Measurements from ENCODE around the gene SMARCA2.

Gene SMARCA2

GRCh38 chr9:2178034-2178734 is 163.0 kb downstream of the SMARCA2 start:
- no peak for DNase-seq

- DNase-seq, result no peak
Observed at GRCh38 chr9:2179567-2179966, 164.4 kb downstream of the SMARCA2 start.

DNA sequence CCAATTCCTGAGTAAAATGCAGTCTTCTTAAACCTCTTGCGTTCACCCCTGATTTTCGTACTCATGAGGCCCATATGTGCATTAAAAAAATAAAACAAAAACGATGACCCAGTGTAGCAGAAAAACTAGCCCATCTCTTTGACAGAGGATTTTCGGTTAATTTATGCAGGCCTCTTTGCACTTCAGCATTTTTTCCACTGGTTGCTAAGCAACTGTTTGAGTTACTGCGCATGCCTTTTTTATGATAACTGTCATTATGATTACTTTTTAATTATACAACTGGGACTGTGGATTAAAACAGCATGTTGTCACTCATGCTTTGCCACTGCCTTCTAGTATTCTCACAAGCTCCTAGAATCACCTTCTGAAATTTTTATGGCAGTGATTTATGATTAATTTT is 165.0 kb downstream of the SMARCA2 start:
- DNase-seq, result no peak

DNA sequence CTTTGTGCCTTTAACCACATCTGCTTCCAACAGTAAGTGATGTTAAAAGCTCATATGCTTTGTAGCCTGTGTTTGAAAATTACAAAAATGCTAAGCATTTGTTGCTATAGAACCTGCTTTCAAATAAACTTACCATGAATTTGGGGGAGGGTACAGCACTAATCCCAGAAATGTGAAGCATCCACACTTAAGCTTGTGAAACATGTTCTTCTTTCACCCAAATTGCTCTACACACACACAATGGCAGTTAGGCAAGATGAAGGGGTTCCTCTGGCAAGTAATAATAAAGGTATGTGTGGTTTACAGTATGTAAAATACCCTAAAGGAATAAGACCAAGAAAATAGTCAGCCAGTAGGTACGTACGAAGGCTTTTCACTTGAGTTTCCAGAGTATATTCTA is 165.6 kb downstream of the SMARCA2 start:
- no peak for DNase-seq

DNA sequence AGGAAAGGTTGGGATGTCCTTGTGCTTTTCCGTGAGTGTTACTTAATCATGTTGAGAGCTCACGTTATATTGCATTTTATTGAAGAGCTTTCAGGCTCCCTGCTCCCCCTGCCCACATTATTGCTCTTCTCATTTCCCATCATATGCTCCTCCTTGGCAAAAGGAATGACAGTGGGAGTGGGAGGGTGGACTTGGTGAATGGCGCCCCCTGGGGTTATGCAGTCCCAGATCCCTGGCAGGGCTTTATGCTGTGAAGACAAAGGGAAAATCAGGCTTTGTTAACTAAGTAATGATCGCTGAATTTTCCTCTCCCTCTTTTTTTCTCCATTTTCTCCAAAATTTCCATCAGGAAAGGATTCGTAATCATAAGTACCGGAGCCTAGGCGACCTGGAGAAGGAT is 166.6 kb downstream of the SMARCA2 start:
- no peak for DNase-seq

GRCh38 chr9:2190939-2191608 is 175.9 kb downstream of the SMARCA2 start:
- DNase-seq, result no peak

- no peak for DNase-seq
Observed at GRCh38 chr9:2191609-2191972, 176.4 kb downstream of the SMARCA2 start.

DNA sequence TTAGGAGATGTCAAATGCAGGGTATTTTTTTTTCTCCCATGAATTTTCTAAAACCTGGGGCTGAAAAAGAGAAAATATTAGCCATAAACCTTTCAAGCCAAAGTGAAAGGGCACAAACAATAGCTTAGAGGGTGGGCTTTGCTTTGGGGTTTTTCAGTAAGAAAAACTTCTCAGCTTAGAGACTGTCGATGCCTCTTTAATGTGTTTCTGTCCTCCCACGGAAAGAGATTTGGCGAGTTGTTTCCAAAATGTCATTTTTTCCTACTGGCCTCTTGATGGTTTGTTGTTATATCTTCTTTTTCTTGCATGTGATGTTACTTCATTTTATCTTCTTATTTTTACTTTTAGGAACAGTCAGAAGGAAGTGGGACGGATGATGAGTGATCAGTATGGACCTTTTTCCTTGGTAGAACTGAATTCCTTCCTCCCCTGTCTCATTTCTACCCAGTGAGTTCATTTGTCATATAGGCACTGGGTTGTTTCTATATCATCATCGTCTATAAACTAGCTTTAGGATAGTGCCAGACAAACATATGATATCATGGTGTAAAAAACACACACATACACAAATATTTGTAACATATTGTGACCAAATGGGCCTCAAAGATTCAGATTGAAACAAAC is 177.3 kb downstream of the SMARCA2 start:
- no peak for DNase-seq

GRCh38 chr9:2193552-2193951 is 178.4 kb downstream of the SMARCA2 start:
- DNase-seq, result no peak

DNA sequence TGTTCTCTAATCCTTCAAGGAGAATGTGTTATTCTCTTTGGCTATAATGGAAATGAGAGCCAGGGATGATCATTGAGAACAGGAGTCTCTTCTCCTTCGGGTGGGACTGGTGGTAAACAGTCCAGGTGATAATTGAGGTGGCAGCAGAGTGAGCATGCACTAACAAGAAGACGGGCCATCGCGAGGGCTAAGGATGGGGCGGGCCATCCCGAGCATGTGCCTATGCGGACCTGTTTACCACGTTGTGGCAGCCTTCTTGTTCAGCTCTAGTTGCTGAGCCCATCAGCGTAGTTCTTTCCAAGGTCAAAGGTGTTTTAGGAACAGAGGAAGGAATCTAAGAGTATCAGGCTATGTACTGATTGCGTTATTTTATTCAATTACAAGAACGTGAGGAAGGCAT is 180.1 kb downstream of the SMARCA2 start:
- DNase-seq, result no peak

- no peak for DNase-seq
Observed at GRCh38 chr9:2196757-2197156, 181.6 kb downstream of the SMARCA2 start.

DNA sequence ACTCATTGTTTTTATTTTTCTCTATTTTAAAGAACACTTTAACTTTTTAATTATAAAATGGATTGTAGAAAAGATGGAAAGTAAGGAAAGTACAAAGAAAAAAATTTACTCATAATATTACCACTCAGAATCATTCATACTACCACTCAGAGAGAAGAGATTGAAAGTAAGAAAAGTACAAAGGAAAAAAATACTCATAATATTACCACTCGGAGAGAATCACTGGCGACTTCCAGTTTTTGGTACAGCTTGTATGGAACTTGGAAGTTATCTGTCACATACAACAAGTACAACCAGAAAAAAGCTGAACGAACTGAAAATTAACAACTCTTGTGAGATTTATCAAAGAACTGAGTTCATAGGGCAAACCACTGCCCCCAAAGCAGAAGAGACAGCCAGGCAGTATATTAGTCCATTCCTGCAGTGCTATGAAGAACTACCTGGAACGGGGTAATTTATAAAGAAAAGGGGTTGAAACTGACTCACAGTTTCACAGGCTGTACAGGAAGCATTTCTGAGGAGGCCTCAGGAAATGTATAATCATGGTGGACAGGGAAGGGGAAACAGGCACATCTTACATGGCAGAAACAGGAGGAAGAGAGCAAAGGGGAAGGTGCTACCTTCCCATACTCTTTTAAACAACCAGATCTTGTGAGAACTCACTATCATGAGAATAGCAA is 183.9 kb downstream of the SMARCA2 start:
- DNase-seq, result no peak

- DNase-seq, result no peak
Observed at GRCh38 chr9:2199999-2200796, 185.1 kb downstream of the SMARCA2 start.

GRCh38 chr9:2208465-2208864 is 193.3 kb downstream of the SMARCA2 start:
- no peak for DNase-seq

DNA sequence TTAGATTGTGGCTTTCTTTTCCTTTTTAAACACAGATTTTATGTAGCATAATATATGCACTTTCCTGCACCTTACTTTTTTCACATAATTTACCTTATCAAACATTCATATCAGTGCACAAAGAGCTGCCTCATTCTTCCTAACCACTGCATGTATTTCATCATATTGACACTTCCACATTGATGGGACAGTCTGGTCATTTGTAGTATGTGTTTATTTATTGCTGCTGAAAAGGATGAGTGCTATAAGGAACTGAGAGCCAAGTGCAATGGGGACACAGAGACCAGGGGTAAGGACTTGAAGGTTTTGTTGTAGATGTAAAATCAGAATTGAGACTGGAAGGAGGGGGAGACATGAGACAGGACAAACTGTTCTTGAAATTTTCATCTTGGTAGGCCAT is 193.8 kb downstream of the SMARCA2 start:
- DNase-seq, result no peak

- no peak for DNase-seq
Observed at GRCh38 chr9:2209400-2209799, 194.3 kb downstream of the SMARCA2 start.

DNA sequence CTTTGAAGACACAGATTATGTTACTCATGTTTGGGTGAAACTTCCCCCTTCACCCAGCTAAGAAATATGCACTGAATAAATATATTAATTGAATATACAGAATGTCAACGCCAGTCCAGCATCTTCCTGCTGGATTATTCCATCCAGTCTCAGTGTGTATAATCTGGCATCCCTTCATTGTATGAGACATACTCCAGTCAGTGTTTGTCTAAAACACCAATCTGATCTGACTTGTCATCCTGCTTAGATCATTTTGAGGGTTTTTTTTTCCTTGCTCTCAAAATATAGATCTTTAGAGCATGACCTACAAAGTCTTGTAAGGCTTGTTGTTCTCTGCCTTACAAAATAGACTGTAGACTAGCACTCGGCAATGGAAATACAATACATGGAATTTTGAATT is 195.1 kb downstream of the SMARCA2 start:
- no peak for DNase-seq

DNA sequence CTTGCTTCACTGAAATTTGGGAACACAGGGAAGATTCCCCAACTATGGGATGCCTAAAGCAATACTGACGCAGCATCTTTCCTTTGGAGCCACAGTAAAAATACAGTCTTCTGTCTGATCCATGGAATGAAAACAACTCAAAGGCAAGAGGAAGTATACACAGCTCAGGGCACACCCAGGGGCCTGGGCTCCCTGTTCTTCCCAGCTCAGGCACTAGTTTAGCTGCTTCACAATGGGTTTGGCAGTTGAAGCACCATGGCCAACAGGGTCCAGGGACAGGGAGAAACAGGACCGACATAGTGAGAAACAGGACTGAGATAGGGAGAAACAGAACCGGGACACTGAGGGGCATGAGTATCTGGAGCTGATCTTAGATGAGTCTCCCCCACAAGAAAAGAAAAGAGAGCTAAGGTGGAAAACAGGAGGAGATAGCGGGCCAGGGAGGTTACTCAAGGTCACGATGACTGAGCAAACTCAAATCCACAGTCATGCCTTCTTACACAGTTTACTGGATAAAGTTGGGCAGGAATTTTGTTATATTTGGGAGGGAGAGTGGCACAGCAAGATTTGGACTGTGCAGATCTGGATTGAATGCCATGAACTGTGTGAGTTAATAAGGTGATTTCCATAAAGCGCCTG is 198.8 kb downstream of the SMARCA2 start:
- no peak for DNase-seq

GRCh38 chr9:2214707-2215106 is 199.6 kb downstream of the SMARCA2 start:
- DNase-seq, result no peak

- no peak for DNase-seq
Observed at GRCh38 chr9:2215921-2216441, 200.8 kb downstream of the SMARCA2 start.

GRCh38 chr9:2216591-2216990 is 201.4 kb downstream of the SMARCA2 start:
- DNase-seq, result no peak

- no peak for DNase-seq
Observed at GRCh38 chr9:2217540-2217939, 202.4 kb downstream of the SMARCA2 start.

Measured in left hindlimb (tissue), 1 donor.